ENCODE measurements around the gene MOCS3.

DNA sequence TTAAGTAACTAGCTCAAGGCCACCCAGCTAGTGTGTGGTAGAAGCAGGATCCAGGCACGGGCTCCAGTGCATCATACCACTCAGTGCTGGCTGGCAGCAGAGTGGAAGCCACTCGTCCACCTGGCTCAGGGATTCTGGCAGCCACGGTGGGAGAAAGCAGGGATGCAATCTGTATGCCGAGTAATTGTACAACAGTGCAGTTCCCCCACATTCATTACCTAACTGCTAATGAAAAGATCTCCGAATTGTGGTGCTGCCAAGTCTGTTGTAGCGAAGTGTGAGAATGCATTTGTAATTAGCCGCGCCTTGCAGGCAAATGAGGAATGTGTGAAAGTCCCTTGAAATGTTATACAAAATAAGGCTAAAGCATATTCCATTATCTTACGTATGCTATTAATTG, 35.3 kb downstream of the MOCS3 start:
- no peak for TF ChIP-seq EZH2 (IDR thresholded peaks at IDR 0.05; ENCODE audit: insufficient read depth, poor library complexity, severe bottlenecking)
- TF ChIP-seq EZH2phosphoT487 (IDR thresholded peaks at IDR 0.05; ENCODE audit: insufficient read depth, low read depth) = no peak
